ENCODE data around the gene GPATCH2. TPM values are rescaled to one million over a fixed set of nuclear protein-coding genes. Genes with fewer than 3 reads are reported as not detected.

Gene GPATCH2
- total RNA-seq = 10 to 100 TPM; 11.0 to 13.4 TPM
- polyA plus RNA-seq (ENCODE audit: insufficient read length in 6 of 6) = 10 to 100 TPM; 22.1 to 28.5 (median 23.8) TPM
- long read RNA-seq, donor 1, partial matches to known transcripts = 34 of 36 reads
- long read RNA-seq, donor 1, other reads (novel, unspliced or antisense) = 0 of 36 reads
- long read RNA-seq, donor 2, partial matches to known transcripts = 13 of 15 reads
- long read RNA-seq, donor 2, other reads (novel, unspliced or antisense) = 0 of 15 reads
- long read RNA-seq, donor 3, partial matches to known transcripts = 14 of 15 reads
- long read RNA-seq, donor 3, other reads (novel, unspliced or antisense) = 0 of 15 reads
- long read RNA-seq, donor 4, partial matches to known transcripts = 9 of 9 reads
- long read RNA-seq, donor 4, other reads (novel, unspliced or antisense) = 0 of 9 reads
- long read RNA-seq, donor 5, full-length matches to known transcripts = 4 of 9 reads
- long read RNA-seq, donor 5, partial matches to known transcripts = 5 of 9 reads
- long read RNA-seq, donor 5, other reads (novel, unspliced or antisense) = 0 of 9 reads
- long read RNA-seq, donor 6, partial matches to known transcripts = 7 of 9 reads
- long read RNA-seq, donor 6, other reads (novel, unspliced or antisense) = 0 of 9 reads
- long read RNA-seq, donor 7 = 0 reads
- long read RNA-seq, donor 8, partial matches to known transcripts = 0 of 2 reads
- long read RNA-seq, donor 8, other reads (novel, unspliced or antisense) = 0 of 2 reads
- long read RNA-seq, donor 9 = 0 reads
- long read RNA-seq, donor 10, partial matches to known transcripts = 8 of 9 reads
- long read RNA-seq, donor 10, other reads (novel, unspliced or antisense) = 1 of 9 reads
- long read RNA-seq, donor 11, full-length matches to known transcripts = 3 of 18 reads
- long read RNA-seq, donor 11, partial matches to known transcripts = 15 of 18 reads
- long read RNA-seq, donor 11, other reads (novel, unspliced or antisense) = 0 of 18 reads
- long read RNA-seq, donor 12 = 0 reads

- H3K9me3 ChIP-seq = no peaks in the 10 kb centered on the region
- no peaks in the 10 kb centered on the region for H3K27me3 ChIP-seq
- intact Hi-C loops (cut with DNase I) = no loop called here
- TF ChIP-seq CTCF (IDR thresholded peaks at IDR 0.05) = no peak
- ATAC-seq (peak; percentile 97), DNase-seq (peak; percentile 83 to 93 (median 88))
- peaks cover 5 to 28% of the 10 kb centered on the region in 2 donors for H3K4me1 ChIP-seq
- peak within 1 kb of the TSS; percentile 63 to 74 for H3K4me3 ChIP-seq
- H3K36me3 ChIP-seq = no peaks in the 10 kb centered on the region
- H3K27ac ChIP-seq = peak within 1 kb of the TSS; percentile 86 to 88
Measured at GRCh38 chr1:217630711-217631591, at the start of gene GPATCH2, which contains the start of gene SPATA17. TSS of gene GPATCH2 (minus strand) at chr1:217631090. CDS start at chr1:217630971, 119 bp downstream. TSS of gene SPATA17 (plus strand) at chr1:217631344. CDS start at chr1:217631379, 35 bp downstream.

GRCh38 chr1:217674028-217674729 lies 43.3 kb upstream of the GPATCH2 start:
- no peak overlapping the region for H3K27ac ChIP-seq
- H3K36me3 ChIP-seq = no peaks in the 10 kb centered on the region
- no peak overlapping the region for H3K4me3 ChIP-seq
- intact Hi-C loops (cut with DNase I) = no loop called here
- H3K9me3 ChIP-seq = no peaks in the 10 kb centered on the region
- TF ChIP-seq CTCF (IDR thresholded peaks at IDR 0.05) = no peak
- DNase-seq (peak in 1 of 4 donors; percentile 48), ATAC-seq (no peak)
- H3K27me3 ChIP-seq = no peaks in the 10 kb centered on the region
- H3K4me1 ChIP-seq = no peaks in the 10 kb centered on the region

GRCh38 chr1:217673387-217673786 lies 42.5 kb upstream of the GPATCH2 start:
- Histone ChIP-seq H3K27ac (no peak overlapping the region), H3K4me3 (no peak overlapping the region), H3K36me3 (no peaks in the 10 kb centered on the region), H3K27me3 (no peaks in the 10 kb centered on the region), H3K4me1 (no peaks in the 10 kb centered on the region), H3K9me3 (no peaks in the 10 kb centered on the region)
- ATAC-seq = no peak
- intact Hi-C loops (cut with DNase I) = no loop called here
- no peak for TF ChIP-seq CTCF (IDR thresholded peaks at IDR 0.05)
- DNase-seq = no peak

GRCh38 chr1:217668351-217668940 lies 37.6 kb upstream of the GPATCH2 start:
- H3K36me3 ChIP-seq = no peaks in the 10 kb centered on the region
- intact Hi-C loops (cut with DNase I) = no loop called here

More at GRCh38 chr1:217668351-217668940, 37.6 kb upstream of the GPATCH2 start:
- Histone ChIP-seq H3K27me3 (no peaks in the 10 kb centered on the region), H3K4me1 (no peaks in the 10 kb centered on the region), H3K4me3 (no peak overlapping the region), H3K9me3 (no peaks in the 10 kb centered on the region), H3K27ac (no peak overlapping the region)
- no peak for TF ChIP-seq CTCF (IDR thresholded peaks at IDR 0.05)
- ATAC-seq (no peak), DNase-seq (no peak)

Measured in left lung (tissue), 14 donors.